ENCODE results near the gene ANKRD26.

The ANKRD26 gene

GRCh38 chr10:27020243-27020642, 80.1 kb downstream of the ANKRD26 start:
- no peak for DNase-seq (ENCODE audit: low spot score)

- no peak for DNase-seq (ENCODE audit: low spot score)
These were observed 80.5 kb downstream of the ANKRD26 start for GRCh38 chr10:27019827-27020226.

GRCh38 chr10:26997610-26998009, 102.7 kb downstream of the ANKRD26 start:
- DNase-seq (ENCODE audit: low spot score): no peak

- no peak for DNase-seq (ENCODE audit: low spot score)
These were observed 105.6 kb downstream of the ANKRD26 start for GRCh38 chr10:26994743-26995142.

GRCh38 chr10:26987851-26988250, 112.4 kb downstream of the ANKRD26 start:
- DNase-seq (ENCODE audit: low spot score): no peak

- DNase-seq (ENCODE audit: low spot score): no peak
These were observed 117.1 kb downstream of the ANKRD26 start for GRCh38 chr10:26983156-26983555.

- no peak for DNase-seq (ENCODE audit: low spot score)
These were observed 118.2 kb downstream of the ANKRD26 start for GRCh38 chr10:26982058-26982457.

GRCh38 chr10:26981232-26981824, 119.0 kb downstream of the ANKRD26 start:
- no peak for DNase-seq (ENCODE audit: low spot score)

GRCh38 chr10:26978519-26978918, 121.8 kb downstream of the ANKRD26 start:
- no peak for DNase-seq (ENCODE audit: low spot score)

GRCh38 chr10:26977635-26978034, 122.7 kb downstream of the ANKRD26 start:
- no peak for DNase-seq (ENCODE audit: low spot score)

GRCh38 chr10:26970667-26971066, 129.6 kb downstream of the ANKRD26 start:
- DNase-seq (ENCODE audit: low spot score): no peak

GRCh38 chr10:26969145-26969926, 131.0 kb downstream of the ANKRD26 start:
- no peak for DNase-seq (ENCODE audit: low spot score)

GRCh38 chr10:26962835-26963234, 137.5 kb downstream of the ANKRD26 start:
- no peak for DNase-seq (ENCODE audit: low spot score)

- no peak for DNase-seq (ENCODE audit: low spot score)
These were observed 140.0 kb downstream of the ANKRD26 start for GRCh38 chr10:26960308-26960707.

GRCh38 chr10:26959841-26960240, 140.5 kb downstream of the ANKRD26 start:
- no peak for DNase-seq (ENCODE audit: low spot score)

Data from pons (tissue), 1 donor.